Stimulated activated CD4-positive, alpha-beta T cell treated with anti-CD3 and anti-CD28 coated beads, Interleukin-4, amount 100 ng/mL, for 24 hours (primary cell): ENCODE data around the gene CRAMP1.

Source experiments
- DNase-seq: peaks from one replicate; pipeline ENCODE4 v3.0.0-alpha.2; 2020

The CRAMP1 gene

GRCh38 chr16:1634541-1634940 is 22.4 kb downstream of the CRAMP1 start:
- no peak for DNase-seq

DNA sequence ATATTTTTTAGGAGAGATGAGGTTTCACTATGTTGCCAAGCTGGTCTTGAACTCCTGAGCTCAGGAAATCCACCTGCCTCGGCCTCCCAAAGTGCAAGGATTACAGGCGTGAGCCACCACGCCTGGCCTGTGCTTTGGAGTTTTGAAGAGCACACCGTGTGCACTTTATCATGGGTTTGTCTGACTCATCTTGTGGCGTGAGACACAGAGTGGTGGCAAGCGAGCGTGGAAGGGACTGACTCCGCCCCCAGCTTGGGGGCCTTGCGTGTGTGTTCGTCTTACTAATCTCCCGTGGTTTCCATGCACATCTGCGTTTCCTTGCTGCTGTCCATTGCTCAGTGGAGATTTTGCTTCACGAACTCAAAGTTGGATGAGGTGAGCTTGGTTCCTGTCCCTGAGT is 22.9 kb downstream of the CRAMP1 start:
- DNase-seq: no peak

DNA sequence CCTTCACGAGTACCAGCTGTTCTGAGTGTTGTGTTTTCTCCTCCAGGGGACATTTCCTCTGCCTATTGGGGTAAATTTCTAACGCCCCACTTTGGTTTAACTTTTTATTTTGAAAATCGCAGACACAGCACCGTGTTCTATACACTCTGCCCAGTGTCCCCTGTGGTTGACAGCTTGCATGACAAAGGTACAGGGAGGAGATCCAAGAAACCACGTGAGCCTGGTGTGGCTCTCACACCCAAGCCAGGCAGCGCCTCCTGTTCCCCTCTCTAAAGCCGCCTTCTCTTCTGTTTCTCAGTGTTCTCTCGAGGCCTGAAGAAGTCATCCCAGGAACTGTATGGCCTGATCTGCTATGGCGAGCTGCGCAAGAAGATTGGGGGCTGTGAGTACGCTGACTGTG is 25.4 kb downstream of the CRAMP1 start:
- no peak for DNase-seq

- DNase-seq: no peak
Observed at GRCh38 chr16:1638757-1639156, 26.6 kb downstream of the CRAMP1 start.

DNA sequence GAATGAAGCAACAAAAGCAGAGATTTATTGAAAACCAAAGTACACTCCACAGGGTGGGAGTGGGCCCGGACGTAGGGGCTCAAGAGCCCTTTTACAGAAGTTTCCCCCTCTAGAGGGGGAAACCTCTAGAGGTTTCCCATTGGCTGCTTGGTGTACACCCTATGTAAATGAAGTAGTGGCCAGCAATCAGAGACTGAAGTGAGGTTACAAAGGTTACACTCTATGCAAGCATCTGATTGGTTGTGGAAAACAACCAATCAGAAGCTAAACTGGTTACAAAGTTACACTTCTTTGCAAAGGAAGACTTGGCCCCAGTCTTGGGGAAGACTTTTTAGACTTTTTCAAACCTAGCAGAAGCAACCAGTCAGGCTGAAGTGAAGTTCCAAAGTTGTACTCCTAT is 27.1 kb downstream of the CRAMP1 start:
- DNase-seq: no peak

DNA sequence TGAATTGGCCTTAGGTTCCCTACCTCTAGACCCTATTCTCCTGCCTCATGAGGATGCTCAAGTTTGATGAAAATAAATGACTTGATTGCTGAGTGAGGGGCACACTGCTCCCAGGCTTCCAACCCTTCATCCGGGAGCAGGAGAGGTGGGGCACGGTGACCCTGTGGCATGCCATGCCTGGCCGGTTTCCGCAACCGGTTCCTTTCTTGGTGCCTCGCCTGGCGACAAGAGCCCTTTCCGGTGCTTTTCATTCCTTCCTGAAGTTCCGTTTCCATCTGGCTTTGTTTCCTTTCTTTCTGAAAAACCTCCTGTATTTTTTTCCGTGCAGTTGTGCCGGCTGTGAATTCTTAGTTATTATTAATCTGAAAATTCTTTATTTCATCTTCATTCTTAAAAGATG is 27.7 kb downstream of the CRAMP1 start:
- DNase-seq: no peak

GRCh38 chr16:1640261-1640941 is 28.2 kb downstream of the CRAMP1 start:
- no peak for DNase-seq

- DNase-seq: no peak
Observed at GRCh38 chr16:1641261-1641660, 29.1 kb downstream of the CRAMP1 start.

DNA sequence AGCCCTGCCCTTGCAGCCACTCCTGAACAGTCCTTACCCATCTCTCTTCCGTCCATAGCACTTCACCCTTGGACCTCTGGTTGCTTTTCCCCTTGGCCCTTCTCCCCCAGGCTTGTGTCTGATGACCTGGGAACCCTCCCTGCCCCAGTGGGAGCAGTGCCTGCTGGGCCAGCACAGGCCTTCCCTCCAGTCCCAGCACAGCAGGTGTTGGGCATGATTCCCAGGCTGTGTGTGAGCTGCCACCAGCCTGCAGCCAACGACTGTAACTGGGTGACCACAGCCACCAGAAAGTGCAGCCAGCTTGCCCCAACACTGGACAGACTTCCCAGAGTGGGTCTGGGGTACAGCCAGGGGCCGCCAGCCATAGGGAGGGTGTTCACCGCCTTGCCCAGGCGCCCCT is 30.0 kb downstream of the CRAMP1 start:
- DNase-seq: no peak

GRCh38 chr16:1642753-1643152 is 30.6 kb downstream of the CRAMP1 start:
- no peak for DNase-seq

DNA sequence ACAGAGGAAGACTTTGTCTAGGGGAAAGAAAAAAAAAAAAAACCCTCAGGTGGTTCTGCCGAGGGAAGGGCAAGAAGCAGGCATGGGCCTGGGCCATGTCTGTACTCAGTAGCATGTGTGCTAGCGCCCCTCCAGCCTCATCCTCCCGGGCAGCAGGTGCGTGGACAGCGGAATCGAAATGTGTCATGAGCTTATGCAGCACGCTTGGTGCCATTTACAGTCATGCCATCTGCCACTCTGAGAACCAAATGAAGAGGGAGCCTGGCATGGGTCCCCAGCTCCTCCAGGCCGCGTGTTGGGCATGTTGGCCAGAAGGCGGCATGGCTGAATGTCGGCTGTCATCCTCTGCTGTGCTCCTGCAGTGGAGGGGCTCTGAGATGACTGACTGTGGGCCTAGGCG is 31.4 kb downstream of the CRAMP1 start:
- DNase-seq: no peak

DNA sequence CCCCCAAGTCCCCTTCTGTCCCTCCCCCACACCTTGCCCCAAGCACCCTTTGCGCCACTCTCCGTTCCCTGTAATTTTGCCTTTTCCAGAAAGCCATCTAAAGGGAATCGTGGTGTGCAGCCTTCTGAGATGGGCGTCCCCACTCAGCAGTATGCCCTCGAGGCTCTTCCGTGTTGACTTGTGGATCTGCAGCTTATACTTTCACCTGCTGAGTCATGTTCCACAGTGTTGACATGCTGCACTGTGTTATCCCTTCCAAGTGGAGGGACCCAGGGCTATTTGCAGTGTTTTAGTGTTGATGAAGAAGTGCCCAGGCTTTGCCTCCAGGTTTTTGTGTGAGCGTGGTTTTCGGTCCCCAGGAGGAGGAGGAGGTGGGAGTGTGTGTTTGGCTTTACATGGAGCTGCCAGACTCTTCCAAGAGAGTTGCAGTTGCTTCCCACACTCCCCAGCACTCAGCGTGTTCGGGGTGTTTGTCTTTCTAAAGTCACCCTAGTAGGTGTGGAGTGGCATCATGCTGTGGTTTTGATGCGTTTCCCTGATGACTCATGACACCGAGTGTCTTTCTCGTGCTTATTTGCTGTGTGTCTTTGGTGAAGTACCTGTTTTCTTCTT is 33.9 kb downstream of the CRAMP1 start:
- peak; percentile 51 for DNase-seq

DNA sequence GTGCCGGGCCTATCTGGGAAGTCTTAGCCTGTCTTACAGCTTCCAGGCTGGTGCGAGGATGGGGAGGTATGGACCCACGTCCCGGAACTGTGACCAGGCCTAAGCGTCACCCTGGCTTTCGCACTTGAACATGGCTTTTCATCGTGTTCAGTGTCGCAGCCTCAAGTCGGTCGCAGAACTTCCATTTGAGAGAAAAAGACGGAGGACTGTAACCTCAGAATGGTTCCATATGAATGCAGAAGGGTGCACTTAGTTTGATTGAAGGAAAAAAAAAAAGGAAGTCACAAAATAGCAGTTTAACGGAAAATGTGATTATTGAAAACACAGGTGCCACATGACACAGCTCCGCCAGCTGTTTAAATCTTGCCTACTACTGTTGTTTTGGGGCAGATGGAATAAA is 35.7 kb downstream of the CRAMP1 start:
- DNase-seq: no peak

GRCh38 chr16:1650131-1650530 is 38.0 kb downstream of the CRAMP1 start:
- DNase-seq: no peak

DNA sequence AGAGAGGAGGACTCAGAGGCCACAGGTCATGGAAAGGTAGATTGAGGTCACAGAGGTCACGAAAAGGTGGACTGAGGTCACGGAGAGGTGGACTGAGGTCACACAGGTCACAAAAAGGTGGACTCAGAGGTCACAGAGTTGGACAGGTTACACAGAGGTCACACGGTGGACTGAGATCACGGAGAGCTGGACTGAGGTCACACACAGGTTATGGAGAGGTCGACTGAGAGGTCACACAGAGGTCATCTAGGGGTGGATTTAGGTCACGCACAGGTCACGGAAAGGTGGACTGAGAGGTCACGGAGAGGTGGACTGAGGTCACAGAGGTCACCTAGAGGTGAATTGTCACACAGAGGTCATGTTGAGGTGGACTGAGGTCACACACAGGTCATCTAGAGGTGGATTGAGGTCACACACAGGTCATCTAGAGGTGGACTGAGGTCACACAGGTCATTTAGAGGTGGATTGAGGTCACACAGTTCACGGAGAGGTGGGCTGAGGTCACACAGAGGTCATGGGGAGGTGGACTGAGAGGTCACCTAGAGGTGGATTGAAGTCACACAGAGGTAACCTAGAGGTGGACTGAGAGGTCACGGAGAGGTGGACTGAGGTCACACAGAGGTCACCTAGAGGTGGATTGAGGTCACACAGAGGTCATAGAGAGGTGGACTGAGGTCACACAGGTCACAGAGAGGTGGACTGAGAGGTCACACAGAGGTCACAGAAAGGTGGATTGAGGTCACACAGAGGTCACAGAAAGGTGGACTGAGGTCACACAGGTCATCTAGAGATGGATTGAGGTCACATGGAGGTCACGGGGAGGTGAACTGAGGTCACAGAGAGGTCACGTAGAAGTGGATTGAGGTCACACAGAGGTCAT is 39.2 kb downstream of the CRAMP1 start:
- DNase-seq: no peak

DNA sequence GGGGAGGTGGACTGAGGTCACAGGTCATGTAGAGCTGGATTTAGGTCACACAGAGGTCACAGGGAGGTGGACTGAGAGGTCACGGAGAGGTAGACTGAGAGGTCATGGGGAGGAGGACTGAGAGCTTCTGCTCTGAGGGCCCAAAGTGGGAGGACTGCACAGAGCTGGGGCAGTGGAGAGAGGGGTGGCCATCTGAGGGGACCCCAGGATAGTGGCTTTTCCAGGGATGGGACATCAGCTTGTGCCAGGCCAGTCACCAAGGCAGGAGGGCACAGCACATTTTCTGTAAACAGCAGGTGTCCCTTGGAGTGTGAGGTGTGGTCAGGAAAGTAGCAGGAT is 39.8 kb downstream of the CRAMP1 start:
- no peak for DNase-seq

- DNase-seq: no peak
Observed at GRCh38 chr16:1653023-1653422, 40.9 kb downstream of the CRAMP1 start.

DNA sequence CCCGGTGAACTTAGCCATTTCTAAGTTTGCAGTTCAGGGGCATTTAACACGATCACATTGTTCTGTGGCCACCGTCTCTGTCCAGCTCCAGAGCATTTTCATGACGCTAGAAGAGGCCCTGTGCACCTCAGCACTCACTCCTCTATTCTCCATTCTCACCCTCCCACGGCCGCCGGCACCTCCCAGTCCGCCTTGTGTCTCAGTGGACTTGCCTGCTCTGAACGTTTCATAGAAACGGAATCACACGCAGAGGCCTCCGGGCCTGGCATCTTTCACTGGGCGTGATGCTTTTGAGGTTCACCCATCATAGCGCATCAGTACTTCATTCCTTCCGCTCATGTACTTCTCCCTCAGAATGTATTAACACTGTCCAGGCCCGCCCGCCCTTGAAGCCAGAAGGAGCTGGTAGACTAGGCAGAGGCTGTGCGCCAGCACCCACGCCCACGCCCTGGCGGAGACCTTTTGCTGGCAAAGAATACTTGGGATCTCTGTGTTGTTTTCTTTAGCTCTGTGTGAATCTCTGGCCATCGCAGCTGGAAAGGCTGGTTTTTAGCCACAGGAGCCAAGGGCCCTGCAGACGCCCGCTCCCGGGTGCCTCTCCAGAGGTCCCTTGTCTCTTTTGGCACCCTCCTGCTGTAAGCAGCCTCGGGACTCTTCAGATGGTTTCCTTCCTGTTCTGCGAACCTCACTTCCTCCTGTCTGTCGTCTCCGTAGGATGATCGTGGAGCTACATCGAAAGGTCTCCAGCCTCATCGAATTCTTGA is 42.5 kb downstream of the CRAMP1 start:
- no peak for DNase-seq

GRCh38 chr16:1655269-1655807 is 43.2 kb downstream of the CRAMP1 start:
- no peak for DNase-seq

- no peak for DNase-seq
Observed at GRCh38 chr16:1655909-1656807, 44.0 kb downstream of the CRAMP1 start.

GRCh38 chr16:1656808-1657617 is 44.9 kb downstream of the CRAMP1 start:
- DNase-seq: no peak
